Measurements from ENCODE around the gene GRIN2A. TPM values are rescaled to one million over a fixed set of nuclear protein-coding genes. Genes with fewer than 3 reads are reported as not detected.
A peak's percentile ranks its signal among the peaks of the same experiment; 100 is the strongest.

Gene GRIN2A
- polyA plus RNA-seq, 1 donor (not counting 4 experiments of a cell fraction or from before 2014, with no cell fraction given), result 0.01 TPM

DNA sequence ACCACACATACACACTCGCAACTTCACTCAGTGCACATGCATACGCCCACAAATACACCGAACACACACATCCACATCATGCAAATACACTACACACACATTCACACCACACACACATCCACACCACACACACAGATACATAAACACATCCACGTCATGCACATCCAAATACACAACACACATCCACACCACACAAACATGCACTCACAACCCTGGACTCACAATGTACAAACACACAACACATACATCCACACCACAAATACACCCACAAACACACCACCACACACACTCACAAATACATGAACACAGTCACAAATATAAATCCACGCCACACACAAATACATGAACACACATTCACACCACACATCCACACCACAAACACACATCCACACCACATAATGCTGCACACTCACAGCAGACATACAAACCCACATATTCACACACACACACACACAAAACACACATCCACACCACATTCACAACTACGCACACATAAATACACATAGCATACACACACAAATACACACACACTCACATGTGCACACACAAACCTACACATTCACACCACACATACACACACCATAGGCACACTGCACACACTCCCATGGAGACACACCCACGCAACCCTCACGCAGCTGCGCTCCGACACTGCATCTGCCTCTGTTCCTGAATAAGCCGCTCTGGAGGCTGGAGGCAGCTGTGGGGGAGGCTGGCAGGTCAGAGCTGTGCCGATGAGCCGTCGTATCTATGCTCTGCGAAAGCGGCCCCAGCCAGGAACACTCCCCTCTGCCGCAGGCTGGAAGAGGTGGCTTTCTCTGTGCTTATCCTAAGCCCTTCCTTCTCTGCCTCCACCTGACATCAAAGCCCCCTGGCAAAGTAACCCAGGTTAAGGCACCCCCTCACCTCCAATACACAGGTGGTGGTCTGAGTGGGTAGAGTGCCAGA, 141.8 kb downstream of the GRIN2A start:
- TF ChIP-seq, protein P1, sequence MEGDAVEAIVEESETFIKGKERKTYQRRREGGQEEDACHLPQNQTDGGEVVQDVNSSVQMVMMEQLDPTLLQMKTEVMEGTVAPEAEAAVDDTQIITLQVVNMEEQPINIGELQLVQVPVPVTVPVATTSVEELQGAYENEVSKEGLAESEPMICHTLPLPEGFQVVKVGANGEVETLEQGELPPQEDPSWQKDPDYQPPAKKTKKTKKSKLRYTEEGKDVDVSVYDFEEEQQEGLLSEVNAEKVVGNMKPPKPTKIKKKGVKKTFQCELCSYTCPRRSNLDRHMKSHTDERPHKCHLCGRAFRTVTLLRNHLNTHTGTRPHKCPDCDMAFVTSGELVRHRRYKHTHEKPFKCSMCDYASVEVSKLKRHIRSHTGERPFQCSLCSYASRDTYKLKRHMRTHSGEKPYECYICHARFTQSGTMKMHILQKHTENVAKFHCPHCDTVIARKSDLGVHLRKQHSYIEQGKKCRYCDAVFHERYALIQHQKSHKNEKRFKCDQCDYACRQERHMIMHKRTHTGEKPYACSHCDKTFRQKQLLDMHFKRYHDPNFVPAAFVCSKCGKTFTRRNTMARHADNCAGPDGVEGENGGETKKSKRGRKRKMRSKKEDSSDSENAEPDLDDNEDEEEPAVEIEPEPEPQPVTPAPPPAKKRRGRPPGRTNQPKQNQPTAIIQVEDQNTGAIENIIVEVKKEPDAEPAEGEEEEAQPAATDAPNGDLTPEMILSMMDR (optimal IDR thresholded peaks at IDR 0.05 in 1 of 3, IDR thresholded peaks at IDR 0.05 in 1 of 3, conservative IDR thresholded peaks at IDR 0.05 in 1 of 3; ENCODE audit: extremely low read depth in 1 of 3, insufficient read depth in 2 of 3, low read length in 3 of 3), result no peak
- TF ChIP-seq EZH2 (IDR thresholded peaks at IDR 0.05; ENCODE audit: low read length), result no peak
- FAIRE-seq (no peak), DNase-seq (ENCODE audit: low read depth, low spot score) (no peak)
- Histone ChIP-seq H3K4me2 (ENCODE audit: control insufficient read depth, extremely low read depth, insufficient read depth, low read depth, low read length) (no peak overlapping the region), H2AFZ (ENCODE audit: control insufficient read depth, low read length) (no peak overlapping the region), H4K20me1 (ENCODE audit: control insufficient read depth, extremely low read depth, insufficient read depth, low read length) (no peaks in the 10 kb centered on the region), H3K4me3 (ENCODE audit: control insufficient read depth in 2 of 3, extremely low read depth in 1 of 3, insufficient read depth in 2 of 3, low read depth in 1 of 3, low read length in 3 of 3) (no peak overlapping the region), H3K27ac (ENCODE audit: control insufficient read depth, insufficient read depth, low read length) (no peak overlapping the region), H3K79me2 (ENCODE audit: control insufficient read depth, insufficient read depth, low read length) (no peaks in the 10 kb centered on the region), H3K9ac (ENCODE audit: control insufficient read depth, extremely low read depth, insufficient read depth, low read length) (no peak overlapping the region), H3K4me1 (ENCODE audit: control insufficient read depth, extremely low read depth, insufficient read depth, low read length) (no peaks in the 10 kb centered on the region), H3K36me3 (ENCODE audit: control insufficient read depth in 2 of 2, extremely low read depth in 1 of 2, insufficient read depth in 2 of 2, low read length in 2 of 2) (no peaks in the 10 kb centered on the region), H3K9me3 (ENCODE audit: control insufficient read depth, low read depth, low read length) (no peaks in the 10 kb centered on the region), H3K27me3 (ENCODE audit: control insufficient read depth, extremely low read depth, insufficient read depth, low read length) (no peaks in the 10 kb centered on the region), H3K9me1 (ENCODE audit: control insufficient read depth, extremely low read depth, insufficient read depth, low read length) (no peaks in the 10 kb centered on the region)
- dilution Hi-C loops (cut with MboI; ENCODE audit: extremely low pct_ligation_motif_present, low sequenced_read_pairs), result no loop called here

DNA sequence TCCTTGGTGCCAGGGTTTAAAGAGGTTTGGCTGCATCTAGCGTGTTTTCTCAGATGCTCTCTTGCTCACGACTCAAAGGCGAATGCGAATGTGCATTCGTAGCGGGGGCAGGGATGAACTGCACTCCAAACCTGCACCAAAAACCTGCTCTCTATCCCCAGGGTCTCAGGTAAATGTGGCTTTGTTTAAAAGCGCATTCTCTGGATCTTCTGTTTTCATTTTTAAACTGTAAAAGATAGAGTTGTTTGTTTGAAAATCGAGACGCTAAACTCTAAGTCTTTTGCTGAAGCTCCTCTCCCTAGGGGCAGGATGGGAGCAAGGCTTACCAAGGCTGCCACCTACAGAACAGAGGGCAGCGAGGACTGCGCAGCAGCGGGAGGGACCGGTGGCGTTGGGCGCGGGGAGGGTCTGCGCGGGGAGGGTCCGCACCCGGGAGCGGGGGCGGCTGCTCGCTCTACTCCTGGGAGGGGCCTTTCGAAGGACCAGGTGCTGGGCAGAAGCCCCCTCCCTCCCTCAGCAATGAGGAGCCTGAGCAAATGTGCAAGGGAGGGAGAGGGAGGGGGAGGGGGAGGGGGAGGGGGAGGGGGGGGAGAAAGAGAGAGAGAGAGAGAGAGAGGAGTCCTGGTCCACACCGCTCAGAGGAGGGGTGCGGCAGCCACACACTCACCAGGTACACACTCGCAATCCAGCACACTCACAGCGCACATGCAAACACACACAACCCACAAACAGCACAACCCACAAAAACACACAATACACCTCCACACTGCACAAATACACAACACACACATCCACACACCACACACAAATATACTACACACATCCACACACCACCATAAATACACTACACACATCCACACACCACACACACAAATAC, 142.8 kb downstream of the GRIN2A start:
- Histone ChIP-seq H3K36me3 (ENCODE audit: control insufficient read depth in 2 of 2, extremely low read depth in 1 of 2, insufficient read depth in 2 of 2, low read length in 2 of 2) (no peaks in the 10 kb centered on the region), H2AFZ (ENCODE audit: control insufficient read depth, low read length) (no peak overlapping the region), H4K20me1 (ENCODE audit: control insufficient read depth, extremely low read depth, insufficient read depth, low read length) (no peaks in the 10 kb centered on the region), H3K9me1 (ENCODE audit: control insufficient read depth, extremely low read depth, insufficient read depth, low read length) (no peaks in the 10 kb centered on the region), H3K79me2 (ENCODE audit: control insufficient read depth, insufficient read depth, low read length) (no peaks in the 10 kb centered on the region), H3K27me3 (ENCODE audit: control insufficient read depth, extremely low read depth, insufficient read depth, low read length) (no peaks in the 10 kb centered on the region), H3K4me1 (ENCODE audit: control insufficient read depth, extremely low read depth, insufficient read depth, low read length) (no peaks in the 10 kb centered on the region), H3K9me3 (ENCODE audit: control insufficient read depth, low read depth, low read length) (no peaks in the 10 kb centered on the region), H3K27ac (ENCODE audit: control insufficient read depth, insufficient read depth, low read length) (no peak overlapping the region), H3K4me2 (ENCODE audit: control insufficient read depth, extremely low read depth, insufficient read depth, low read depth, low read length) (no peak overlapping the region), H3K4me3 (ENCODE audit: control insufficient read depth in 2 of 3, extremely low read depth in 1 of 3, insufficient read depth in 2 of 3, low read depth in 1 of 3, low read length in 3 of 3) (no peak overlapping the region), H3K9ac (ENCODE audit: control insufficient read depth, extremely low read depth, insufficient read depth, low read length) (no peak overlapping the region)
- dilution Hi-C loops (cut with MboI; ENCODE audit: extremely low pct_ligation_motif_present, low sequenced_read_pairs), result no loop called here
- DNase-seq (ENCODE audit: low read depth, low spot score) (no peak), FAIRE-seq (no peak)
- TF ChIP-seq EZH2 (IDR thresholded peaks at IDR 0.05; ENCODE audit: low read length), result no peak
- TF ChIP-seq, protein P1 (optimal IDR thresholded peaks at IDR 0.05 in 1 of 3, IDR thresholded peaks at IDR 0.05 in 1 of 3, conservative IDR thresholded peaks at IDR 0.05 in 1 of 3; ENCODE audit: extremely low read depth in 1 of 3, insufficient read depth in 2 of 3, low read length in 3 of 3), result peak in 1 of 3 experiments; percentile 48

Data from keratinocyte (primary cell).